Astrocyte (in vitro differentiated cells and primary cell): ENCODE results near the gene PLAAT4.

Experiments used
- EZH2 ChIP-seq: IDR thresholded peaks from 2 replicates; pipeline ENCODE4 v1.6.1; 2012; ENCODE audit warnings: mild to moderate bottlenecking, low read length, inconsistent platforms; ENCODE audit not compliant: insufficient read depth
- TF ChIP-seq, protein P1 (sequence below): IDR thresholded peaks from 2 replicates; pipeline ENCODE4 v1.5.1; 2011; ENCODE audit warnings: low read depth, mild to moderate bottlenecking, inconsistent platforms, low read length, moderate library complexity; ENCODE audit not compliant: insufficient read depth

DNA sequence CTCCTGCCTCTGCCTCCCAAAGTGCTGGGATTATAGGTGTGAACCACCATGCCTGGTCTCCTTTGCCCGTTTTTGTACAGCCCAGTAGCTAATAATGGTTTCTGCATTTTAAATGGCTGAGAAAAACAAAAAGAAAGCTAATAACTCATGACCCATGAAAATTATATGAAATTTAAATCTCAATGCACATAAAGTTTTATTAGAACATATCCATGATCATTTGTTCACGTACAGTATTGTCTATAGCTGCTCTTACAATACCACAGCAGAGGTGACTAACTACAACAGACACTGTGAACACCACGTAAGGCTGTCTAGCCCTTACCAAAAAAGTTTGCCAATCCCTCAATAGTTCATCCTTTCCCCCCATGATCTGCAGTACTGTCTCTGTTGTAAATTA, 33.0 kb downstream of the PLAAT4 start:
- TF ChIP-seq, protein P1, sequence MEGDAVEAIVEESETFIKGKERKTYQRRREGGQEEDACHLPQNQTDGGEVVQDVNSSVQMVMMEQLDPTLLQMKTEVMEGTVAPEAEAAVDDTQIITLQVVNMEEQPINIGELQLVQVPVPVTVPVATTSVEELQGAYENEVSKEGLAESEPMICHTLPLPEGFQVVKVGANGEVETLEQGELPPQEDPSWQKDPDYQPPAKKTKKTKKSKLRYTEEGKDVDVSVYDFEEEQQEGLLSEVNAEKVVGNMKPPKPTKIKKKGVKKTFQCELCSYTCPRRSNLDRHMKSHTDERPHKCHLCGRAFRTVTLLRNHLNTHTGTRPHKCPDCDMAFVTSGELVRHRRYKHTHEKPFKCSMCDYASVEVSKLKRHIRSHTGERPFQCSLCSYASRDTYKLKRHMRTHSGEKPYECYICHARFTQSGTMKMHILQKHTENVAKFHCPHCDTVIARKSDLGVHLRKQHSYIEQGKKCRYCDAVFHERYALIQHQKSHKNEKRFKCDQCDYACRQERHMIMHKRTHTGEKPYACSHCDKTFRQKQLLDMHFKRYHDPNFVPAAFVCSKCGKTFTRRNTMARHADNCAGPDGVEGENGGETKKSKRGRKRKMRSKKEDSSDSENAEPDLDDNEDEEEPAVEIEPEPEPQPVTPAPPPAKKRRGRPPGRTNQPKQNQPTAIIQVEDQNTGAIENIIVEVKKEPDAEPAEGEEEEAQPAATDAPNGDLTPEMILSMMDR, result no peak
- no peak for TF ChIP-seq EZH2
